Hepatocyte (in vitro differentiated cells): Measurements from ENCODE around the gene EML6. TPM values are rescaled to one million over a fixed set of nuclear protein-coding genes. Genes with fewer than 3 reads are reported as not detected.

Experiments used
- DNase-seq: peaks from one replicate; pipeline ENCODE4 v3.0.0-alpha.2; 2016; ENCODE audit warnings: low spot score
- H2AFZ ChIP-seq: fragments of 200-600 bp; sonication (generic); 2 replicates; pipeline ENCODE4 v1.6.0; 2016; ENCODE audit warnings: antibody characterized with exemption, mild to moderate bottlenecking
- H3K27ac ChIP-seq: fragments of 200-600 bp; sonication (generic); 2 replicates; pipeline ENCODE4 v1.5.1; 2016; ENCODE audit warnings: mild to moderate bottlenecking
- H3K27me3 ChIP-seq: fragments of 200-600 bp; sonication (generic); 2 replicates; pipeline ENCODE4 v1.6.1; 2016
- H3K36me3 ChIP-seq: fragments of 200-600 bp; sonication (generic); replicated peaks from 2 replicates; pipeline ENCODE4 v1.5.1; 2016; ENCODE audit warnings: low read depth; ENCODE audit not compliant: insufficient read depth
- H3K4me1 ChIP-seq: fragments of 200-600 bp; sonication (generic); 2 replicates; pipeline ENCODE4 v1.5.1; 2016; ENCODE audit warnings: mild to moderate bottlenecking, moderate library complexity; ENCODE audit not compliant: insufficient read depth
- H3K4me2 ChIP-seq: fragments of 200-600 bp; sonication (generic); 2 replicates; pipeline ENCODE4 v1.6.0; 2016
- H3K4me3 ChIP-seq: fragments of 200-600 bp; sonication (generic); 2 replicates; pipeline ENCODE4 v1.5.1; 2016; ENCODE audit warnings: mild to moderate bottlenecking
- H3K79me2 ChIP-seq: fragments of 200-600 bp; sonication (generic); 2 replicates; pipeline ENCODE4 v1.6.0; 2017; ENCODE audit warnings: mild to moderate bottlenecking
- H3K9me2 ChIP-seq: fragments of 200-600 bp; sonication (generic); replicated peaks from 2 replicates; pipeline ENCODE4 v1.6.0; 2017; ENCODE audit warnings: mild to moderate bottlenecking; ENCODE audit not compliant: insufficient read depth
- H3K9me3 ChIP-seq: fragments of 200-600 bp; sonication (generic); 2 replicates; pipeline ENCODE4 v1.5.1; 2016; ENCODE audit warnings: low read depth, mild to moderate bottlenecking
- H4K20me1 ChIP-seq: fragments of 200-600 bp; sonication (generic); 2 replicates; pipeline ENCODE4 v1.6.0; 2016; ENCODE audit warnings: mild to moderate bottlenecking; ENCODE audit not compliant: insufficient read depth, poor library complexity, severe bottlenecking
- CTCF ChIP-seq: fragments of 200-600 bp; sonication (generic); IDR thresholded peaks from 2 replicates; pipeline ENCODE4 v1.5.1; 2016; ENCODE audit warnings: antibody characterized with exemption, mild to moderate bottlenecking; ENCODE audit not compliant: poor library complexity
- EZH2 ChIP-seq: fragments of 200-600 bp; sonication (generic); IDR thresholded peaks from 2 replicates; pipeline ENCODE4 v1.6.1; 2016; ENCODE audit warnings: antibody characterized with exemption, mild to moderate bottlenecking, borderline replicate concordance
- EZH2phosphoT487 ChIP-seq: fragments of 200-600 bp; sonication (generic); IDR thresholded peaks from one replicate; pipeline ENCODE4 v1.6.1; 2018; ENCODE audit warnings: antibody characterized with exemption, mild to moderate bottlenecking, low read depth, moderate library complexity; ENCODE audit not compliant: unreplicated experiment, severe bottlenecking
- WGBS: methylation state at CpG from one replicate; pipeline ENCODE4 v1.1.6; 2016; ENCODE audit warnings: low lambda C conversion rate; ENCODE audit errors: missing lambda C conversion rate; 5-methylcytosine and 5-hydroxymethylcytosine counted together
- polyA plus RNA-seq: library from polyadenylated mRNA; unstranded; fragments of >200 nt; fragmentation: Nextera tagmentation; extraction: Ambion mirVana; gene quantifications from 2 replicates; pipeline ENCODE4 v1.2.1, GENCODE V29; 2016
- total RNA-seq: library from RNA; depleted of rRNA; stranded (reverse); fragments of >200 nt; gene quantifications from 2 replicates; pipeline ENCODE4 v1.2.3, GENCODE V29; 2014

EML6 gene
- total and polyA plus RNA-seq, 2 experiments from 2014 or later, result 1.9 to 4.0 TPM

- WGBS, result 71% methylated on average over 1 of the region's 1 CpG
- Histone ChIP-seq H3K4me2 (no peak overlapping the region), H2AFZ (no peak overlapping the region), H4K20me1 (no peaks in the 10 kb centered on the region), H3K4me3 (no peak overlapping the region), H3K27me3 (no peaks in the 10 kb centered on the region), H3K79me2 (no peaks in the 10 kb centered on the region), H3K36me3 (no peaks in the 10 kb centered on the region), H3K9me2 (no peaks in the 10 kb centered on the region), H3K27ac (no peak overlapping the region), H3K9me3 (no peaks in the 10 kb centered on the region), H3K4me1 (no peaks in the 10 kb centered on the region)
- no peak for DNase-seq
- no peak for TF ChIP-seq EZH2phosphoT487
- TF ChIP-seq EZH2, result no peak
- no peak for TF ChIP-seq CTCF
These were observed 45.4 kb downstream of the EML6 start for GRCh38 chr2:54768772-54769428.

GRCh38 chr2:54770211-54770610, 46.7 kb downstream of the EML6 start:
- Histone ChIP-seq H3K36me3 (no peaks in the 10 kb centered on the region), H3K9me2 (no peaks in the 10 kb centered on the region), H4K20me1 (no peaks in the 10 kb centered on the region), H3K4me3 (no peak overlapping the region), H2AFZ (no peak overlapping the region), H3K27me3 (no peaks in the 10 kb centered on the region), H3K27ac (no peak overlapping the region), H3K4me1 (no peaks in the 10 kb centered on the region), H3K4me2 (no peak overlapping the region), H3K79me2 (no peaks in the 10 kb centered on the region), H3K9me3 (no peaks in the 10 kb centered on the region)
- TF ChIP-seq CTCF (no peak), EZH2phosphoT487 (no peak), EZH2 (no peak)
- WGBS, result 94% methylated on average over 2 of the region's 2 CpGs
- DNase-seq, result no peak

- 93% methylated on average over 3 of the region's 3 CpGs for WGBS
These were observed 47.2 kb downstream of the EML6 start for GRCh38 chr2:54770676-54771075.

GRCh38 chr2:54771166-54771885, 47.9 kb downstream of the EML6 start:
- no peaks in the 10 kb centered on the region for H3K9me3 ChIP-seq
- no peak overlapping the region for H3K4me3 ChIP-seq
- TF ChIP-seq CTCF, result no peak
- TF ChIP-seq EZH2phosphoT487, result no peak
- TF ChIP-seq EZH2, result no peak
- DNase-seq, result no peak
- no peak overlapping the region for H3K27ac ChIP-seq
- H4K20me1 ChIP-seq, result no peaks in the 10 kb centered on the region
- H3K79me2 ChIP-seq, result no peaks in the 10 kb centered on the region
- no peaks in the 10 kb centered on the region for H3K27me3 ChIP-seq
- H3K4me2 ChIP-seq, result no peak overlapping the region
- no peaks in the 10 kb centered on the region for H3K9me2 ChIP-seq
- WGBS, result 92% methylated on average over 10 of the region's 10 CpGs
- H3K4me1 ChIP-seq, result no peaks in the 10 kb centered on the region
- H2AFZ ChIP-seq, result no peak overlapping the region
- H3K36me3 ChIP-seq, result no peaks in the 10 kb centered on the region

More at GRCh38 chr2:54770676-54771075, 47.2 kb downstream of the EML6 start:
- TF ChIP-seq EZH2, result no peak
- Histone ChIP-seq H3K79me2 (no peaks in the 10 kb centered on the region), H3K27ac (no peak overlapping the region), H3K36me3 (no peaks in the 10 kb centered on the region), H3K9me2 (no peaks in the 10 kb centered on the region), H3K4me1 (no peaks in the 10 kb centered on the region), H3K9me3 (no peaks in the 10 kb centered on the region), H2AFZ (no peak overlapping the region), H3K27me3 (no peaks in the 10 kb centered on the region), H3K4me2 (no peak overlapping the region), H3K4me3 (no peak overlapping the region), H4K20me1 (no peaks in the 10 kb centered on the region)
- DNase-seq, result no peak
